Left cardiac atrium (tissue), 4 donors: ENCODE results near the gene BCL2L14. TPM values are rescaled to one million over a fixed set of nuclear protein-coding genes. Genes with fewer than 3 reads are reported as not detected.
"Not testable (repeated sequence)": the region's sequence is repeated elsewhere in the genome, so short reads cannot be mapped to it uniquely, and the experiment has no call there.

Source experiments
- ATAC-seq, 2 donors: fragments of 200-7000 bp; cut with Tn5 transposase; one replicate each; pipeline ENCODE4 v1.9.1; 2020; ENCODE audit warnings: mild to moderate bottlenecking in 2 of 2, moderate library complexity in 2 of 2
- DNase-seq: peaks from one replicate; pipeline ENCODE4 v3.0.0-alpha.2; 2020
- intact Hi-C, 2 donors: fragments of 100-400 bp; cut with DNase I; formaldehyde crosslinking; loops; one replicate each; pipeline versions ENCODE4 v1.14.1 to v1.15.1; 2022 to 2023
- total RNA-seq, 2 donors: library from RNA; stranded (reverse); fragmentation: NEBNext Ultra II Directional; extraction: Animal tissue kit (Norgen Biotek cat#: 25700); gene quantifications; one replicate each; pipeline ENCODE4 v1.2.1, GENCODE V29; 2021
- donor health status: DM: no; HTN: yes; CAD: no.
- donor health status: DM: no; HTN: yes; CAD: no; lungs with severe emphysema.
- donor health status: DM: yes; HTN: yes; CAD: no.
- donor health status: Dilated cardiomyopathy.

Gene BCL2L14
- total RNA-seq, 2 donors from 2014 or later, result not detected

DNA sequence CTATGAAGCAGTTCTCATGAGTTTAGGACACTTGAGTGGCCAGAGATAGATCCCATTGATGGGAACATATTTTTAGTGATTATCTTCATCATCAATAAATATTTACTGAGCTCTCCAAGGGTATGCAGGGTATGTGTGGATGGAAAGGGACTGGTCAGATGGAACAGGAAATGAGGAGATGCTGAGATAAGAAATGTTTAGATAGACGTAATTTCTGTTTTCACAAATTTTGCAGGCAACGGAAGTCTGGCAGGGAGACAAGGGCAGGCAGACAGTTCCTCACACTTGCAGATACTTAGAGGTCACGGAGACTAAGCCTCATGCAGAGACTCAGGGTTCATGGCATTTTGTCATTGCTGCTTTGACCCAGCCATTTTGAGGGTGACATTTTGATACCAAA, 24.3 kb downstream of the BCL2L14 start:
- ATAC-seq (no peak), DNase-seq (no peak)
- intact Hi-C loops, result no loop called here

- intact Hi-C loops, result no loop called here
- ATAC-seq (no peak), DNase-seq (no peak)
These were observed 27.4 kb downstream of the BCL2L14 start for GRCh38 chr12:12097891-12098690.

GRCh38 chr12:12098691-12099015, 27.9 kb downstream of the BCL2L14 start:
- no peak for DNase-seq
- ATAC-seq, result no peak
- intact Hi-C loops, result no loop called here

GRCh38 chr12:12099102-12099501, 28.4 kb downstream of the BCL2L14 start:
- DNase-seq (no peak), ATAC-seq (peak in 1 of 2 donors; percentile 33)
- intact Hi-C loops, result no loop called here

DNA sequence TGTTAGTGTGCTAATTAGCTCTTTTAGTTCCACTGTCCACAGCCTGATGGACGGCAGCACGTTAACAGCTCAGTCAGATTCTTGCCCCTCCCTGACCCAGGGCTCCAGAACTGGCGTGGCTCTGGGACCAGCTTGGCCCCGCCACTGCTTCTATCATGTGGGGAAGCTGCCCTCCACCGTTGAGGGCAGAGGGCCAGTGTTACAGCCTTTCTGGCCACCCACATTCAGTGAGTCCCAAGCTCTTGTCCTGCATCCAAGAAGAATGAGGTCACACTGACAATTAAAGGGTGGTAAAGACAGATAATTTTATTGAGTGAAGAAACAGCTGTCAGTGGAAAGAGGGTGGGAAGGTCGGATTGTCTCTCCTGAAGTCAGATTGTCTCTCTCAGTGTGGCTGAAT, 36.9 kb downstream of the BCL2L14 start:
- intact Hi-C loops, result no loop called here
- no peak for DNase-seq
- ATAC-seq, result no peak

- ATAC-seq (no peak), DNase-seq (no peak)
- intact Hi-C loops, result no loop called here
These were observed 37.8 kb downstream of the BCL2L14 start for GRCh38 chr12:12108441-12109058.

- intact Hi-C loops, ATAC-seq, DNase-seq: not testable (repeated sequence)
These were observed 40.3 kb downstream of the BCL2L14 start for GRCh38 chr12:12110923-12111555.

- ATAC-seq (no peak), DNase-seq (no peak)
- intact Hi-C loops, result no loop called here
These were observed 44.8 kb downstream of the BCL2L14 start for GRCh38 chr12:12115514-12115913.

GRCh38 chr12:12116677-12117076, 45.9 kb downstream of the BCL2L14 start:
- no peak for ATAC-seq
- no peak for DNase-seq
- intact Hi-C loops, result no loop called here

- intact Hi-C loops, result no loop called here
- ATAC-seq (no peak), DNase-seq (no peak)
These were observed 50.3 kb downstream of the BCL2L14 start for GRCh38 chr12:12121061-12121460.

DNA sequence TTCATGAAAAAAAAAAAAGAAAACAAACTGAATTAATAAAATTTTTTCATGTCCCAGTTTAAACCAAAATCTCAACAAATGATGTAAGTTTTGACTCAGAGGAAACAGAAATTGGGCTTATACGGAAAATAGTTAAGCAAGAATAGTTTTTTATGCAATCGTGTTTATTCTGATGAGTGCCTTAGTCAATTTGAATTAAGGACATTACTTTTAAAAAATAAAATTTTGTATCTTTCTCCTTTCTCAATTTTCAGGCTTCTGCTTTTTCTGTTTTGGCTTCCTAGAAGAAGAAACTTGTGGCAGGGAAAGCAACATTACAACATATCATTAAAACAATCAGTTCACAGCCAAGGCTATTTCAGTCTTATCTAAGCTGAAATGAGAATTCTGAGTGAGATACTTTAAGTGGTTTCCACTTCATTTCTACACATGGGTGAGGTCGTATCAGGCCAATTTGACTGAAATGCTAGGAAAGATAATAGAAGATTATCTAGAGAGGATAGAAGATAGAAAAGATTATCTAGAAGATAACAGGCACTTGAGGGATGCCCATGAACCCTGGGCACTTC, 52.4 kb downstream of the BCL2L14 start:
- intact Hi-C loops, result no loop called here
- DNase-seq (no peak), ATAC-seq (no peak)

DNA sequence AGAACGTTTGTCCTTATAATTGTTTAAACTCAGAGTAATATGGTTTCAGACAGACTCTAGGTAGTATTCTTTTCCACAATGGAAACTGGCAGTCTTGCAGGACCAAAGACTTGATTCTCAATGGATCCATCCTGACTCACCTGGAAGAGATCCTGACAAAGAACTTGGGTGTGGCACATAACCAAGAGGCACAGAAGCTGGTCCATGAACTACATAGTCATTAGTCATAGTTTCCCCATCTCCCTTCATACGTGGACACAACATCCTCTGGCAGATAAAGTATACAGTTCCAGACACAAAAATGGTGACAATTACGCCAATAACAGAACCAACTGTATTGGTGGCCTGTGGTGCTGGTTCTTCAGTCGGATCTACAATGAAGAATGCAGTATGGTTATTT, 55.8 kb downstream of the BCL2L14 start:
- intact Hi-C loops, result loop anchor here in 1 of 2 donors (5.0 kb wide), 1 partner anchor 171 kb away; no protein-coding TSS in a partner anchor
- ATAC-seq (no peak), DNase-seq (no peak)

DNA sequence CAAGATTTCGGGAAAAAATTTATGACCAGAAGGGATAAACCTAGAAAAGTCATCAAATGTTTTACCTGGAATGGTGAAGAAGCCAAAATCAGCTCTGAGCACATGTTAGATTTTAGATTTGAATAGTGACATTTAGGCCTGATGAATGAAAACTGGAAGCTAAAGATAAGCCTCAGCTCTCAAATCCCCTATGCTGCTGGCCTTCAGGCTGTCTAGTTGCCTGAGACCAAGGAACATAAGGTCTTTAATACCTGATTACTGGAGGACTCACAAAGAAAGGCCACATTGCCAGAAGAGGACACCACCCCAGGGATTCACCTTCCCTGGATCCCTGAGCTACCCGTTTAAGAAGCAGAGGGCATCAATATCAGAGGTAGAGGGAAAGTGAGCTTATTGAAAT, 56.6 kb downstream of the BCL2L14 start:
- intact Hi-C loops, result loop anchor here in 1 of 2 donors (5.0 kb wide), 1 partner anchor 170 kb away; no protein-coding TSS in a partner anchor
- DNase-seq, result no peak
- no peak for ATAC-seq

- ATAC-seq (no peak), DNase-seq (no peak)
- intact Hi-C loops, result loop anchor here in 1 of 2 donors (5.0 kb wide), 1 partner anchor 169 kb away; no protein-coding TSS in a partner anchor
These were observed 57.9 kb downstream of the BCL2L14 start for GRCh38 chr12:12128670-12129069.

DNA sequence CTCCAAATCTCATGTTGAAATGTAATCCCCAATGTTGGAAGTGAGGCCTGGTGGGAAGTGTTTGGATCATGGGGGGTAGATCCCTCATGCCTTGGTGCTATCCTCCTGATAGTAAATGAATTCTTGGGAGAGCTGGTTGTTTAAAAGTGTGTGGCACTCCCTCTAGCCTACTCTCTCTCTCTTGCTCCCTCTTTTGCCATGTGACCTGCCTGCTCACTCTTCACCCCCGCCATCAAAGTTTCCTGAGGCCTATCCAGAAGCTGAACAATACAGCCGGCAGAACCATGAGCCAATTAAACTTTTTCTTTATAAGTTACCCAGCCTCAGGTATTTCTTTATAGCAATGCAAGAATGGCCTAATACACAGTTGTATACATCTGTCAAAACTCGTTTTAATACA, 62.5 kb downstream of the BCL2L14 start:
- intact Hi-C loops, result no loop called here
- no peak for ATAC-seq
- no peak for DNase-seq

DNA sequence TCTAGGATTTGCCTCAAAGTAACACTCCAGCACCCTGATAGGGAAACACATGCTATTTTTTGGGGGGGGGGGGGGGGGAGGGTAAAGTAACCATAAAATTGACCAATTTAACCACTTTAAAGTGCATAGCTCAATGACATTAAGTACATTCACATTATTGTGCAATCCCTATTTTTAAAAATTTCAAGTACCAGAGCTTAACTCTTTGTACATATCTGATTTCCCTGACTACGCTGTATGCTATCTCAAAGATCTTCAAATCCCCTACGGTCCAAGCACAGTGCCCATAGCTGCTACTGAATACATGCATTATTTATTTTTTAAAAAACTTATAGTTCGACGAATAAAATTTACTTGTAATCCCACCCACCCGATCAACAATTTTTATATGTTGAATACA, 63.0 kb downstream of the BCL2L14 start:
- intact Hi-C loops, result no loop called here
- ATAC-seq, result no peak
- DNase-seq, result no peak

- no peak for ATAC-seq
- intact Hi-C loops, result no loop called here
- no peak for DNase-seq
These were observed 67.7 kb downstream of the BCL2L14 start for GRCh38 chr12:12138203-12139154.

- ATAC-seq (no peak), DNase-seq (no peak)
- intact Hi-C loops, result no loop called here
These were observed 70.3 kb downstream of the BCL2L14 start for GRCh38 chr12:12141000-12141399.

DNA sequence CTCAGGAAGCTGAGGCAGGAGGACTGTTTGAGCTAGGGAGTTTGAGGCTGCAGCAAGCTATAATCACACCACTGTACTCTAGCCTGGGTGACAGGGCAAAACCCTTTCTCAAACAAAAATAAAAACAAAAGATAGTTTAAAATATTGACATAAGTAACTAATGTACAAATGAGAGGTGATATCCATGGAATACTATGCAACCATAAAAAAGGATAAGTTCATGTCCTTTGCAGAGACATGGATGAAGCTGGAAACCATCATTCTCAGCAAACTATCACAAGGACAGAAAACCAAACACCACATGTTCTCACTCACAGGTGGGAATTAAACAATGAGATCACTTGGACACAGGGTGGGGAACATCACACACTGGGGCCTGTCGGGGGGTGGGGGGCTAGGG, 73.8 kb downstream of the BCL2L14 start:
- intact Hi-C loops, ATAC-seq, DNase-seq: not testable (repeated sequence)
